H1 (cell line): Measurements from ENCODE around the gene TSHZ2. TPM values are rescaled to one million over a fixed set of nuclear protein-coding genes. Genes with fewer than 3 reads are reported as not detected.

Source experiments
- CREB1 ChIP-seq: IDR thresholded peaks from 2 replicates; pipeline ENCODE4 v1.6.1; 2012; ENCODE audit warnings: inconsistent platforms
- KDM5A ChIP-seq: fragments of 200-600 bp; IDR thresholded peaks from 2 replicates; pipeline ENCODE4 v1.7.1; 2012; ENCODE audit warnings: mild to moderate bottlenecking, low read length, inconsistent platforms, mixed read lengths
- RNF2 ChIP-seq: fragments of 200-900, 300-1000 bp; sonication (generic); IDR thresholded peaks from 2 replicates; pipeline ENCODE4 v1.7.1; 2016; ENCODE audit warnings: borderline replicate concordance, low read depth, mild to moderate bottlenecking, antibody characterized with exemption, low read length; ENCODE audit not compliant: poor library complexity, severe bottlenecking; ENCODE audit errors: missing control alignments
- SIRT6 ChIP-seq: IDR thresholded peaks from one replicate; pipeline ENCODE4 v1.7.1; 2012; ENCODE audit warnings: low read length, inconsistent platforms
- polyA plus RNA-seq, 7 experiments: library from polyadenylated mRNA; depleted of rRNA in 3 of 7; stranded (reverse) in 5 of 7; unstranded in 2 of 7; fragments of >200 nt in 5 of 7; fragments of 200-250 nt in 2 of 7; gene quantifications; 1 replicate in 5 of 7; 2 replicates in 1 of 7; 4 replicates in 1 of 7; pipeline versions ENCODE4 v1.2.1 to v1.2.3, GENCODE V29; 2011 to 2013; ENCODE audit warnings: missing spikeins in 2 of 7, mixed read lengths in 2 of 7
- total RNA-seq: library from RNA; stranded (reverse); fragmentation: NEBNext Ultra II Directional; extraction: Animal tissue kit (Norgen Biotek cat#: 25700); gene quantifications from 2 replicates; pipeline ENCODE4 v1.2.1, GENCODE V29; 2021
- TF ChIP-seq, protein P1 (sequence below): IDR thresholded peaks from 2 replicates; pipeline ENCODE4 v1.6.1; 2012; ENCODE audit warnings: low read length, inconsistent platforms
- TF ChIP-seq, protein P2 (sequence below): IDR thresholded peaks from 2 replicates; pipeline ENCODE4 v1.6.1; 2012; ENCODE audit warnings: inconsistent platforms

TSHZ2 gene
- total and polyA plus RNA-seq, 2 of the 8 experiments (the other 6 are each of a cell fraction or from before 2014, with no cell fraction given): 0.14 to 0.30 TPM

DNA sequence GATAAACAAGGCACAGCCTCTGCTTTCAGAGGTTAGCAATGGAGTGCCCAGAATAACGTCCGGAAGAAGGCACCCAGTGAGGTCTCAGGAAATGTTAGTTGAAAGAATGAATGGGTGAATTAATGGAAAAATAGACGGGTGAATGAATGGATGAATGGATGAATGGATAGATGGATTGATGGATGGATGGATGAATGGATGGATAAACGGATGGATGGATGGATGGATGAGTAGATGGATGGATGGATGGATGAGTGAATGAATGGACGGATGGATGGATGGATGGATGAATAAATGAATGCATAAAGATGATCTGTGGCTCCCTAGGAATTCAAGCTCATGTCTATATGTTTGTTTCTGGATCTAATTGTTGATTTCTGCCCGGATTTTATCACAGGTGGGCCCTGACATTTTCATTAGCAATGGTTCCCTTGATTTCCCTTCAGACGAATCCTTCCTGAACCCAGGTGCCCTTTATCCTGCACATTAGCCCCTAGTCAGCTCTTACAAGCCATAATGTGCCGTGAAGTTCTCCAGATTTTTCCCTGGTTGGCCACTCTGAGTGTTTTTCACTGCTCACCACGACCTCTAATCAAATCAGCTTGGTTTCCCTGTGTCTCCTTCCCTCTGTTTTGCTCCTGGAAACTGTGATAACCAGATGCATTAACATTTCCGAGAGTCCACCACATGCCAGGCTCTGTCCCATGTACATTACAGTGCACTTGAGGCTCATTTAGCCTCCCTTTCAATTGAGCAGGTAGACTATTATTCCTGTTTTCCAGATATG lies 22.2 kb downstream of the TSHZ2 start (continued):
- no peak for TF ChIP-seq RNF2
- TF ChIP-seq, protein P1, sequence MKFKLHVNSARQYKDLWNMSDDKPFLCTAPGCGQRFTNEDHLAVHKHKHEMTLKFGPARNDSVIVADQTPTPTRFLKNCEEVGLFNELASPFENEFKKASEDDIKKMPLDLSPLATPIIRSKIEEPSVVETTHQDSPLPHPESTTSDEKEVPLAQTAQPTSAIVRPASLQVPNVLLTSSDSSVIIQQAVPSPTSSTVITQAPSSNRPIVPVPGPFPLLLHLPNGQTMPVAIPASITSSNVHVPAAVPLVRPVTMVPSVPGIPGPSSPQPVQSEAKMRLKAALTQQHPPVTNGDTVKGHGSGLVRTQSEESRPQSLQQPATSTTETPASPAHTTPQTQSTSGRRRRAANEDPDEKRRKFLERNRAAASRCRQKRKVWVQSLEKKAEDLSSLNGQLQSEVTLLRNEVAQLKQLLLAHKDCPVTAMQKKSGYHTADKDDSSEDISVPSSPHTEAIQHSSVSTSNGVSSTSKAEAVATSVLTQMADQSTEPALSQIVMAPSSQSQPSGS: no peak
- TF ChIP-seq, protein P2, sequence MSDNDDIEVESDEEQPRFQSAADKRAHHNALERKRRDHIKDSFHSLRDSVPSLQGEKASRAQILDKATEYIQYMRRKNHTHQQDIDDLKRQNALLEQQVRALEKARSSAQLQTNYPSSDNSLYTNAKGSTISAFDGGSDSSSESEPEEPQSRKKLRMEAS: no peak
- no peak for TF ChIP-seq CREB1
- no peak for TF ChIP-seq SIRT6
- TF ChIP-seq KDM5A: no peak
- TF ChIP-seq, all 59 proteins: peak for 0
